ENCODE measurements around the gene CKAP2L. TPM values are rescaled to one million over a fixed set of nuclear protein-coding genes. Genes with fewer than 3 reads are reported as not detected.

CKAP2L gene
- polyA plus RNA-seq, 1 donor from 2014 or later, result 0.78 TPM

GRCh38 chr2:112703684-112704083 is 60.7 kb downstream of the CKAP2L start:
- no peaks in the 10 kb centered on the region for H3F3A ChIP-seq (ENCODE audit: insufficient read depth, low read length, poor library complexity, severe bottlenecking)
- no peaks in the 10 kb centered on the region for H4K20me1 ChIP-seq (ENCODE audit: insufficient read depth)
- no peak for TF ChIP-seq RAD21 (conservative IDR thresholded peaks at IDR 0.05)
- no peak for TF ChIP-seq TAF1 (IDR thresholded peaks at IDR 0.05; ENCODE audit: low read depth)
- TF ChIP-seq EZH2 (IDR thresholded peaks at IDR 0.05; ENCODE audit: borderline replicate concordance, insufficient read depth, low read length, poor library complexity, severe bottlenecking), result no peak
- no peak for TF ChIP-seq EP300 (conservative IDR thresholded peaks at IDR 0.05; ENCODE audit: poor library complexity, severe bottlenecking)
- TF ChIP-seq REST (IDR thresholded peaks at IDR 0.05; ENCODE audit: borderline replicate concordance), result no peak
- TF ChIP-seq MXI1 (conservative IDR thresholded peaks at IDR 0.05; ENCODE audit: poor library complexity, severe bottlenecking), result no peak
- TF ChIP-seq, protein P1, sequence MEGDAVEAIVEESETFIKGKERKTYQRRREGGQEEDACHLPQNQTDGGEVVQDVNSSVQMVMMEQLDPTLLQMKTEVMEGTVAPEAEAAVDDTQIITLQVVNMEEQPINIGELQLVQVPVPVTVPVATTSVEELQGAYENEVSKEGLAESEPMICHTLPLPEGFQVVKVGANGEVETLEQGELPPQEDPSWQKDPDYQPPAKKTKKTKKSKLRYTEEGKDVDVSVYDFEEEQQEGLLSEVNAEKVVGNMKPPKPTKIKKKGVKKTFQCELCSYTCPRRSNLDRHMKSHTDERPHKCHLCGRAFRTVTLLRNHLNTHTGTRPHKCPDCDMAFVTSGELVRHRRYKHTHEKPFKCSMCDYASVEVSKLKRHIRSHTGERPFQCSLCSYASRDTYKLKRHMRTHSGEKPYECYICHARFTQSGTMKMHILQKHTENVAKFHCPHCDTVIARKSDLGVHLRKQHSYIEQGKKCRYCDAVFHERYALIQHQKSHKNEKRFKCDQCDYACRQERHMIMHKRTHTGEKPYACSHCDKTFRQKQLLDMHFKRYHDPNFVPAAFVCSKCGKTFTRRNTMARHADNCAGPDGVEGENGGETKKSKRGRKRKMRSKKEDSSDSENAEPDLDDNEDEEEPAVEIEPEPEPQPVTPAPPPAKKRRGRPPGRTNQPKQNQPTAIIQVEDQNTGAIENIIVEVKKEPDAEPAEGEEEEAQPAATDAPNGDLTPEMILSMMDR (IDR thresholded peaks at IDR 0.05; ENCODE audit: poor library complexity, severe bottlenecking), result no peak
- TF ChIP-seq POLR2AphosphoS5 (IDR thresholded peaks at IDR 0.05), result no peak
- no peak for TF ChIP-seq SMC3 (conservative IDR thresholded peaks at IDR 0.05; ENCODE audit: poor library complexity)
- no peaks in the 10 kb centered on the region for H3K9me2 ChIP-seq (ENCODE audit: insufficient read depth, low read length)
- no peak overlapping the region for H3K9ac ChIP-seq (ENCODE audit: low read length)
- H2AFZ ChIP-seq (ENCODE audit: low read depth, low read length), result no peak overlapping the region
- no peaks in the 10 kb centered on the region for H3K79me2 ChIP-seq (replicated peaks; ENCODE audit: insufficient read depth, low read length)
- H3K36me3 ChIP-seq (ENCODE audit: insufficient read depth, low read length), result no peaks in the 10 kb centered on the region
- no peaks in the 10 kb centered on the region for H3K9me3 ChIP-seq (ENCODE audit: low read length)
- H3K27ac ChIP-seq (ENCODE audit: low read length), result no peak overlapping the region
- no peaks in the 10 kb centered on the region for H3K27me3 ChIP-seq (ENCODE audit: insufficient read depth, low read depth, low read length)
- H3K4me3 ChIP-seq (ENCODE audit: low read length), result no peak overlapping the region
- no peak overlapping the region for H3K4me2 ChIP-seq (ENCODE audit: low read length)

DNA sequence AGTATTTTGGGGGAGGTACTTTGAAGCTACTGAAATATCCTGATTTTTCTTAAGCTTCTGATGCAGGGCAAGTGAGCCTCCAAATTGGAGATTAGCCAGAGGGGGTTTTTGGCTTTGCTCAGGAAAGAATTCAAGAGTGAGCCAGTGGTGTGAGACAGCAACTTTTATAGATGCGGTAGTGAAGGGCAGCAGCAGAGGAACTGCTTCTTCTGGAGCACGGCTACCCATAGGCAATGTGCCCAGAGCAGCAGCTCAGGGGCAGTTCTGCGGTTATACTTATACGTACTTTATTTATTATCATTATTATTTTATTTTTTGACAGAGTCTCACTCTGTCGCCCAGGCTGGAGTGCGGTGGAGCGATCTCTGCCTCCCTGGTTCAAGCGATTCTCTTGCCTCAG is 63.4 kb downstream of the CKAP2L start:
- Histone ChIP-seq H3K36me3 (ENCODE audit: insufficient read depth, low read length) (no peaks in the 10 kb centered on the region), H3F3A (ENCODE audit: insufficient read depth, low read length, poor library complexity, severe bottlenecking) (no peaks in the 10 kb centered on the region), H3K9me3 (ENCODE audit: low read length) (no peaks in the 10 kb centered on the region), H3K9ac (ENCODE audit: low read length) (no peak overlapping the region), H3K27me3 (ENCODE audit: insufficient read depth, low read depth, low read length) (no peaks in the 10 kb centered on the region), H4K20me1 (ENCODE audit: insufficient read depth) (no peaks in the 10 kb centered on the region), H3K27ac (ENCODE audit: low read length) (no peak overlapping the region), H3K79me2 (replicated peaks; ENCODE audit: insufficient read depth, low read length) (no peaks in the 10 kb centered on the region), H3K9me2 (ENCODE audit: insufficient read depth, low read length) (no peaks in the 10 kb centered on the region), H3K4me2 (ENCODE audit: low read length) (no peak overlapping the region), H2AFZ (ENCODE audit: low read depth, low read length) (no peak overlapping the region), H3K4me3 (ENCODE audit: low read length) (no peak overlapping the region)
- TF ChIP-seq SMC3 (conservative IDR thresholded peaks at IDR 0.05; ENCODE audit: poor library complexity) (no peak), MXI1 (conservative IDR thresholded peaks at IDR 0.05; ENCODE audit: poor library complexity, severe bottlenecking) (no peak)
